ENCODE data around the gene CARMIL3.

The CARMIL3 gene

DNA sequence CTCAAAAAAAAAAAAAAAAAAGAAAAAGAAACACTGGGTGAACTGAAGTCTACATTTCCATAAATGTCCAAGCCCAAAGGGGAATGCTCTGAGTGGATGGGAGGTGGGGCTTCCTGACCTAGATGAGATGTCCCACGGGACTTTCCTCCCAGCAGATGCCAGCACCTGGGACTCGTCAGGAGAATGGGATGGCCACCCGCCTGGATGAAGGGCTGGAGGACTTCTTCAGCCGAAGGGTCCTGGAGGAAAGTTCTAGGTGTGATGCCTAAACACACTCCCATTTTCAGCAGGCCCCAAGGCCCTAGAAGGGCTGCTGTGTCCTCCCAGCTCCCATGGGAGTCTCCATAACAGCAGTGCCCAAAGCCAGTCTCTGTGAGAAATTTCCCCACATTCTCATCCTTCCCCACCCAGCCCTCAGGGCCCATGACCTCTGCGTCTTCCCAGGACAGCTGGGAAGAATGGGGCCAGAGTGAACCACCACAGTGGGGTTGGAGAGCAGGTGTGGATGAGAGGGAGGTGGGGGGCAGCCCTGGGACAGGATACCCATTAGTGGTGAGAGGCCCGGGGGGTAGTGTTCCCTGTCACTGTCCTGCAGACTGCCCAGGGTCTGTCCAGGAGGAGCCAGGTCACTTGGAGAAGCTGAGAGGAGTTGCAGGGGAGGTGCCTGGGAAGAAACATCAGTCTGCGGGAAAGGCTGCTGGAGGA, 12.4 kb downstream of the CARMIL3 start:
- no peak for DNase-seq (ENCODE audit: extremely low read depth, insufficient read length)
- Histone ChIP-seq H3K27me3 (replicated peaks; ENCODE audit: control insufficient read depth, insufficient read depth, low read length) (no peaks in the 10 kb centered on the region), H3K36me3 (ENCODE audit: control insufficient read depth, insufficient read depth, low read length) (no peaks in the 10 kb centered on the region), H3K4me3 (replicated peaks; ENCODE audit: low read depth, low read length) (no peak overlapping the region)
- TF ChIP-seq, protein P1, sequence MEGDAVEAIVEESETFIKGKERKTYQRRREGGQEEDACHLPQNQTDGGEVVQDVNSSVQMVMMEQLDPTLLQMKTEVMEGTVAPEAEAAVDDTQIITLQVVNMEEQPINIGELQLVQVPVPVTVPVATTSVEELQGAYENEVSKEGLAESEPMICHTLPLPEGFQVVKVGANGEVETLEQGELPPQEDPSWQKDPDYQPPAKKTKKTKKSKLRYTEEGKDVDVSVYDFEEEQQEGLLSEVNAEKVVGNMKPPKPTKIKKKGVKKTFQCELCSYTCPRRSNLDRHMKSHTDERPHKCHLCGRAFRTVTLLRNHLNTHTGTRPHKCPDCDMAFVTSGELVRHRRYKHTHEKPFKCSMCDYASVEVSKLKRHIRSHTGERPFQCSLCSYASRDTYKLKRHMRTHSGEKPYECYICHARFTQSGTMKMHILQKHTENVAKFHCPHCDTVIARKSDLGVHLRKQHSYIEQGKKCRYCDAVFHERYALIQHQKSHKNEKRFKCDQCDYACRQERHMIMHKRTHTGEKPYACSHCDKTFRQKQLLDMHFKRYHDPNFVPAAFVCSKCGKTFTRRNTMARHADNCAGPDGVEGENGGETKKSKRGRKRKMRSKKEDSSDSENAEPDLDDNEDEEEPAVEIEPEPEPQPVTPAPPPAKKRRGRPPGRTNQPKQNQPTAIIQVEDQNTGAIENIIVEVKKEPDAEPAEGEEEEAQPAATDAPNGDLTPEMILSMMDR (IDR thresholded peaks at IDR 0.05; ENCODE audit: insufficient read depth, low read length, poor library complexity, severe bottlenecking), result no peak

DNA sequence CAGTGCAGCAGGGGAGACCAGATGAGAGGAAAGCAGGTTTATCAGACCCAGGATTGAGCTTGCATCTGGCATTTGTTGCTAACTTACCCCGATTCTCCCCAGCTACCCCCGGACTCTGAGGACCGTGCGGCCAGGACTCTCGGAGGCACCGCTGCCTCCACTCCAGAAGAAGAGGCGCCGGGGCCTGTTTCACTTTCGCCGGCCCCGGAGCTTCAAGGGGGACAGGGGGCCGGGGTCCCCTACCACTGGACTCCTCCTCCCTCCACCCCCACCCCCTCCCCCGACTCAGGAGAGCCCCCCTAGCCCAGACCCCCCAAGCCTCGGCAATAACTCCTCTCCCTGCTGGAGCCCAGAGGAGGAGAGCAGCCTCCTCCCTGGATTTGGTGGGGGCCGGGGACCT, 13.0 kb downstream of the CARMIL3 start:
- Histone ChIP-seq H3K4me3 (replicated peaks; ENCODE audit: low read depth, low read length) (no peak overlapping the region), H3K27me3 (replicated peaks; ENCODE audit: control insufficient read depth, insufficient read depth, low read length) (no peaks in the 10 kb centered on the region), H3K36me3 (ENCODE audit: control insufficient read depth, insufficient read depth, low read length) (no peaks in the 10 kb centered on the region)
- TF ChIP-seq, protein P1 (IDR thresholded peaks at IDR 0.05; ENCODE audit: insufficient read depth, low read length, poor library complexity, severe bottlenecking), result no peak
- no peak for DNase-seq (ENCODE audit: extremely low read depth, insufficient read length)

DNA sequence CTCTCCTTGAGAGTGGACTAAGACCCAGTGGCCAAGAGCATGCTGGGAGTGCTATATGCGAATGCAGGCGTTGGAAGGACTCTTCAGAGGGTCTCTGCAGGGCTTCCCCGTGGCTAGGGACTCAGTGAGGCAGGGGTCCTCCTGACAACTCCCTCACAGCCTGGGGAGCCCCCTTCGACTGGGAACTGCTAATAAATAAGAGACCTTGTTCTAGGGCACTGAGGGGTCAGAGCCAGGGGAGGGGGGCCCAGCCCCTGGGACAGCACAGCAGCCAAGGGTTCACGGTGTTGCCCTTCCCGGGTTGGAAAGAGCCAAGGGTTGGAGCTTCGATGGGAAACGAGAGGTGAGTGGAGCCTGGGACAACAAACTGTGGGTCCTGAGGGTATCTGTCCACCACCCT, 13.6 kb downstream of the CARMIL3 start:
- Histone ChIP-seq H3K36me3 (ENCODE audit: control insufficient read depth, insufficient read depth, low read length) (no peaks in the 10 kb centered on the region), H3K4me3 (replicated peaks; ENCODE audit: low read depth, low read length) (no peak overlapping the region), H3K27me3 (replicated peaks; ENCODE audit: control insufficient read depth, insufficient read depth, low read length) (no peaks in the 10 kb centered on the region)
- TF ChIP-seq, protein P1 (IDR thresholded peaks at IDR 0.05; ENCODE audit: insufficient read depth, low read length, poor library complexity, severe bottlenecking), result no peak
- no peak for DNase-seq (ENCODE audit: extremely low read depth, insufficient read length)

DNA sequence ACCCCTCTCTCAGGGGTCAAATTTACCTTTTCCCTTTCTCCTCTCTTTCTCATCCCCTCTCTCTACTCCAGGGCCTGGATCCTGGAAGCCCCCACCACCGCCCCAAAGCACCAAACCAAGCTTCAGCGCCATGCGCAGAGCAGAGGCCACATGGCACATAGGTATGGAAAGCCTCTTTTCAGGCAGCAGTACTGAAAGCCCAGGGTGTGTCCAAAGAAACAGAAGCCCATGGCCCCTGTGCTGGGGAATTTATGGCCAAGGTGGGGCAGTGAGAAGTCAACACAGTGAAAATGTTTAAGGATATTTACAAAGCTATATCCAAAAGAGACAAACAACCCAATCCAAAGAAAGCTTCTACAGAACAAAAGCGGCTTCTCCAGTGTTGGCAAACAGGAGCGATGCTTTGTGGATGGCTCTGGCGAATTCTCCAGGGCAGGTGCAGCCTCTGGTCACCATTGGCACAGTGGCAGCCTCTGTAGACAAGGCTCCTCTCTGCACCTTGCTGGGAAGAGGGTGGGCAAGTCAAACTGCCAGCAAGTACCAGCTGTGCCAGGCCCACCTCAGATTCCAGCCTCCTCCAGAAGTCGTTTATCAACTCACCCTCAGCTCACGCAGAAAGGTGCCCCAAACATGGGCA, 14.8 kb downstream of the CARMIL3 start:
- no peak for DNase-seq (ENCODE audit: extremely low read depth, insufficient read length)
- TF ChIP-seq, protein P1 (IDR thresholded peaks at IDR 0.05; ENCODE audit: insufficient read depth, low read length, poor library complexity, severe bottlenecking), result no peak
- Histone ChIP-seq H3K4me3 (replicated peaks; ENCODE audit: low read depth, low read length) (no peak overlapping the region), H3K27me3 (replicated peaks; ENCODE audit: control insufficient read depth, insufficient read depth, low read length) (no peaks in the 10 kb centered on the region), H3K36me3 (ENCODE audit: control insufficient read depth, insufficient read depth, low read length) (no peaks in the 10 kb centered on the region)

DNA sequence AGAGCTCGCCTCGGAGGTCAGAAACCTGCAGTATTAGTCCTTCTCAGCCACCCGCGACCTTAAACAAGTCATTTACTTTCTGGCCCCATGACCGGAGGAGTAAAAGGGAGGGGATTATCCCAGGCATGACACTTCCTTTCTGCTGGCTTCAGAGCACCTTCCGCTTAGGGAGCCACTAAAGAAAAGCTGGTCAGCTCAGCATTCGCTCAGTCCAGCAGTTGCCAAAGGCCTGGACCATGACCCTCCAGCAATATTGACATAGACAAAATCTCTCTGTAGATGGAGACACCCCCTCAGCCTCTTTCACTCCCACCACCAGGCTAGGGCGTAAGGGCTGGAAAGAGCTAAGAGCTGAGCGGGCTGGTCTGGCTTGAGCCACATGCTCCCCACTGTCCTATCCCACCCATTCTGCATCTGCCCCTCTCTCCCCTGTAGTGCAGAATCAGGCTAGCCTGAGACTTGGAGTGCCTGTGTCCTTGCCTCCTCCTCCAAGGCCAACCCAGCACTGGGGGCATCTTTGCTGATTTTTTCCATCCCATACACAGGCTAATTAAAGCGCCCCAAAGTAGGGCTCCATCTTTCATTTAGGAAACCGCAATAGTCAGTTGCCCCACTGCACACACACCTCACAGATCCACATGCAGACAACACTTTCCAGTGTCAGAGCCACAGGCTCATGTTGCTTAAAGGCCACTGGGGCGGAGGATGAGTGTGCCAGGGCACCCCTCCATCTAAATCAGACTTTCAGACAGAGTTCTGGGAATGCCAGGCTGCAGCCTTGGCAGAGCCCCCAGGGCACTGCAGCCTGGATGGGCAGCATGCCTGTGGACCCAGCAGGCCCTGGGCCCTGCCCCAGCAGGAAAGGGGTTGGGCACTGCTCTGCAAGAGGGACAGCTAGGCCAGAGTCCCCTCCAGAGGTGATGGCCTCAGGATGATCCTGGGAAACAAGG, 15.6 kb downstream of the CARMIL3 start:
- no peak for DNase-seq (ENCODE audit: extremely low read depth, insufficient read length)
- no peaks in the 10 kb centered on the region for H3K36me3 ChIP-seq (ENCODE audit: control insufficient read depth, insufficient read depth, low read length)
- TF ChIP-seq, protein P1 (IDR thresholded peaks at IDR 0.05; ENCODE audit: insufficient read depth, low read length, poor library complexity, severe bottlenecking), result no peak
- H3K27me3 ChIP-seq (replicated peaks; ENCODE audit: control insufficient read depth, insufficient read depth, low read length), result no peaks in the 10 kb centered on the region
- H3K4me3 ChIP-seq (replicated peaks; ENCODE audit: low read depth, low read length), result no peak overlapping the region

Data from GM06990 (cell line).